GM18519 (cell line): Measurements from ENCODE around the gene TMEM17.

Source experiments
- ATAC-seq: cut with Tn5 transposase; IDR thresholded peaks from one replicate; pipeline ENCODE4 v1.9.1; 2021; ENCODE audit warnings: mild to moderate bottlenecking, moderate library complexity; ENCODE audit not compliant: unreplicated experiment, low FRiP score

TMEM17 gene

GRCh38 chr2:62474176-62474575 lies 31.8 kb downstream of the TMEM17 start:
- ATAC-seq: no peak

DNA sequence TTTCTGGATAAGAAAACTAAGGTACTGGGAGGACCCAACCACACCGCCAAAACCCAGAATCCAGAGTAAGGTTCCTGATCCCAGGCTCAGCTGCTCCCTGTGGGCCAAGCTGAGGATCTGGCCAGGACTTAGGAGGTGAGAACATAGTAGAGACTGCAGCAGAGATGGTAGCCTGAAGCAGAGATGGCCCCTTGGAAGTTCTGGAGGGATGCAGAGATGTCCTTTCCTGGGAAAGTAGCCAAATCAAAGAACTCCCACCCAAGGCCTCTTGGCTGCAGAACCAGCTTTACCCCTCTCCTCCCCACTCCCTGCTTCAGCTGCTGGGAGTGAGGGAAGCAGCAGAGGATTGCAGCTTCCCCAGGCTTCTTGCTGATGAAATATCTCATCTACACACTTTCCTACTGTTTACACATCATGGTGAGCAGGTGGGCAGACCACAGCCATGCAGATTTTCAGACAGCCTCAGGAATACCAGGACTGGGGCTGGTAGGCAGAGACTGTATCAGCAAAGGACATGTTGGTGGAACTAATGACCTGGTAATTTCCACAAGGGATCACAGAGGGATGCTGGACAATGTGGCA lies 32.7 kb downstream of the TMEM17 start:
- no peak for ATAC-seq

DNA sequence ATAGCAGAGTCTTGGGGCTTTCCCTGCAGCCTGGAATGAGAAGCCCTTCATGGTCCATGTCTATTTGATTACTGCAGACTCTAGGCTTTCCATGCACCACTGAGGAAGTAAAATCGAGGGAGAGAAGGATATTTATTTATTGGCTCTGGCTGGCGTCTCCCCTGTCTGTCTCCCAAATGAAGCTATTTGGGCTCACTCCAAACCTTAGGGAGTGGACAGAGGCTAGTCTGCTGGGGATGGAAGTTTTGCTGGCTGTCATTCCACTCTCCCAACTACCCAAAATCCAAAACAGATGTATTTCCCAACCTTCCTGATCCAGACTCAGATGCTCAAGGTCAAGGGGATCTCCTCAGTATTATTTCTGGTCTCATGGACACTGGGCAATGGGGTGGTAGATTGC lies 33.7 kb downstream of the TMEM17 start:
- ATAC-seq: no peak

DNA sequence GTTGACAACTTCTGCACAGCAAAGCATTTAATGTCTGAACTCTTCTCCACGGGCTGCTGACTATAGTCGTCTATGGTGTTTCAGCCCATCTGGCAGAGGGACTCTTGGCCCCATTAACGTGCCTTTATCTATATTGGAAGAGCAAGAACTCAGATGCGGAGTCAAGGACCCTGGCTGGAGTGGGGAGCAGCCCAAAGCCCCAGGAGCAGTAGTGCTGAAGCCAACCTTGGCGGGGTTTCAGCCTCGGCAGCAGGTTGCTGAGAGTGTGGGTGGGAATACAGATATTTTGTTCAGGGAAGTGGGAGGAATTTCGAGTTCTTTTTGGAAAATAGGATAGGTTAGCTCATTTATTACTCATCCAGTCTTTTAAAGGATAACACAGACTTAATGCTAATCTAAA lies 34.2 kb downstream of the TMEM17 start:
- no peak for ATAC-seq

DNA sequence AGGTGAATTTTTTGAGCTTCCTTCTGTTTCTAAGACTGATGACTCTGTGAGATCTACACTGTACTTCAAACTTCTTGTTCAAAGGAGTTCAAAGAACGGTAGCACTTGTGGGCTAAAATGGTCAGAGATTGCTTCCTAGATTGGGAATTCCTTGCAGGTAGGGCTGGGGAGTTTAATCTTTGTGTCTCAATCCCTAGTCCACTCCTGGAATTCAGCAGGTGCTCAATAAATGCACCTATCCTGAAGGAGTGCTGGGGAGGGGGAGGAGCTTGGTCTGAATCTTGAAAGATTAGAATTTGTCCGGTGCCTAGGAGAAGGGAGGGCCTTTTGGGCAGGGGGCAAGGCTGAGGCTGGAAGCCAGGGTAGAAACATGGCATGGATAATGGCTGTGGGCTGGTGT lies 34.6 kb downstream of the TMEM17 start:
- ATAC-seq: no peak

DNA sequence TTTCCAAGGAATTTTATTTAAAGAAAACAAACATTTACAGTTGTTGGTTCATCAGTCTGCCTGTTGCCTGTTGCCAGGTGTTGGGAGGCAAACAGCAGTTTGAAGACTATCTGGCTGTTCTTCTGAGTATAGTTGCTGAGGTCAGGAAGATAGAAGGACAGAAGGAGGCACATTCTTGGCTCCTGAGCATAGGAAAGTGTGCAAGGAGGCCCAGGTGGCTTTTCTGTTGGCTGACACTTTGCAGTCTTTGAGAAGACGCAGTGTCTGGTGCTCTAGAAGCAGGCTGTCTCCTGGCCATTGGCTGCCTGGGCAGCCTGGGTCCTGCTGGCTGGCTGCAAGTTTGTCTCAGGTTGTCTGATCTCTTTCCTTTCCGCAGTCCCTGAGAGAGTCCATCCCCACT lies 36.4 kb downstream of the TMEM17 start:
- ATAC-seq: no peak

GRCh38 chr2:62469114-62469513 lies 36.9 kb downstream of the TMEM17 start:
- ATAC-seq: no peak

DNA sequence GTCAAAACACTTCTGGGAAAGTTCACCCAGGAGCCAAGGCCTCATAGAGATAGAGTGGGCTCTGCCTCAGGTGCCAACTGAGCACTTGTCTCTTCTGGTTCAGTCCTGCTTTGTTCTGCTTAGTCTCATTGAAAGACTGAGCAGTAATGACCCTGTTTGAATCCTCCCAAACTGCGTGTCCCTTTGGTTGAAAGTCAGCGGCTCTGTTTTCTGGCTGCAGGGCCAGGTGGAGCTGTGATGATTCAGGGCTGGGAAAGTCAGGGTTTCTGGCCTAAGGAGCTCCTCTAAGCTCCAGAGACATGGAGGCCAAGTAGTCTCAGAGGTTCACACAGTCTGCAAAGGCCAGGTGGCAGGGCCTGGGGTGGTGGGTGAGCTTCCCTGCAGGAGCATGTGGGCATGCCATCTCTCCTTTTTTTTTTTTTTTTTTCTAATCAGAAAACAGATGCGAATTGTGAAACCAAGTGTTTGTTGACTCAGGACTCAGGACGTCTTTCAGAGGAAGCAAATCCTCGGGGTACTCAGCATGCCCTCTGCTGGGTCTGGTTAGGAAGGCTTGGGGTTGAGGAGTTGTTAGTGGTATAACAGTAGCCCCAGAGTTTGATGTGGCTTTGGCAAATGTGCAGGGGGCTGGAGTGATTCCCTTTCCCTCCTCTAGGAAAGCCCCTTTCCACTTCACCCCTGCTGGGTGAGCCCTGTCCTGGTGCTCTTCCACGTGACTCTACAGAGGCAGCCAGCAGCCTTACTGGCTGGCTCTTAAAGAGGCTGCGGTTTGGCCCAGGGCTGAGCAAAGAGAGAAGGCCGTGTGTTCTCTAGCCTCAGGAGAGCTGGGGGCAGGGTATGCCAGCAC lies 38.3 kb downstream of the TMEM17 start:
- no peak for ATAC-seq

DNA sequence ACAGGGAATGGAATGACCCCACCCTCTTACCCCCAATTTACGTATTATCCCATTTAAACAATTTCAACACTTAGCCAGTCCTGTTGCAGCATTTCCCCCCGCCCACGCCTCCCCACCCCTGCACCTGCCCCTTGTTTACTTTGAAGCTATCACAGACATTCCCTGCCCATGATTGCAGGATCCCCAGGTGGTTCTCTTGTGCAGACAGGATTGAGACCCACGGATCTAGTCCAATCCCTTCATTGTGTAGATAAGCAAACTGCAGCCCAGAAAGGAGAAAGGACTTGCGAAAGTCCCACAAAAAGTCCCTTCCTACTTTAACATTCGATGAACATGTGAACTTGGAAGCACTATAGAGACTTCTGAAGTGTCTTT lies 38.9 kb downstream of the TMEM17 start:
- no peak for ATAC-seq

DNA sequence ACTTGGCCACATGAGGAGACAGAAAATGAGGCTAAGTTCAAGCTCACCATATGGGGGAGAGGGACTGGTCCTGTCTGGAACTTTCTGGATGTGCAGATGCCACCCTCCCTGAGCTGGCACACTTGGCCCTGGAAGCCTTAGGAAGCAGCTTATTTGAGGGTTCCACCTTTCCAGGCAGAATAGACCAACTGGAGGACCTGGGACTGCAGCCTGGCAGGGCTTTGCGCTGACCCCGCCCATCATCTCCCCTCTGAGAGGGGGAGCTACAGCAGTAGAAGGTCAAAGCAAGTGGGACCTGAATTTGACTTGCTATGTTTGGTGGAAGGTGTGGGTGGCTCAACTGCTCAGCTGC lies 39.5 kb downstream of the TMEM17 start:
- ATAC-seq: no peak

GRCh38 chr2:62465741-62466502 lies 40.1 kb downstream of the TMEM17 start:
- ATAC-seq: no peak

GRCh38 chr2:62465039-62465740 lies 40.8 kb downstream of the TMEM17 start:
- no peak for ATAC-seq

DNA sequence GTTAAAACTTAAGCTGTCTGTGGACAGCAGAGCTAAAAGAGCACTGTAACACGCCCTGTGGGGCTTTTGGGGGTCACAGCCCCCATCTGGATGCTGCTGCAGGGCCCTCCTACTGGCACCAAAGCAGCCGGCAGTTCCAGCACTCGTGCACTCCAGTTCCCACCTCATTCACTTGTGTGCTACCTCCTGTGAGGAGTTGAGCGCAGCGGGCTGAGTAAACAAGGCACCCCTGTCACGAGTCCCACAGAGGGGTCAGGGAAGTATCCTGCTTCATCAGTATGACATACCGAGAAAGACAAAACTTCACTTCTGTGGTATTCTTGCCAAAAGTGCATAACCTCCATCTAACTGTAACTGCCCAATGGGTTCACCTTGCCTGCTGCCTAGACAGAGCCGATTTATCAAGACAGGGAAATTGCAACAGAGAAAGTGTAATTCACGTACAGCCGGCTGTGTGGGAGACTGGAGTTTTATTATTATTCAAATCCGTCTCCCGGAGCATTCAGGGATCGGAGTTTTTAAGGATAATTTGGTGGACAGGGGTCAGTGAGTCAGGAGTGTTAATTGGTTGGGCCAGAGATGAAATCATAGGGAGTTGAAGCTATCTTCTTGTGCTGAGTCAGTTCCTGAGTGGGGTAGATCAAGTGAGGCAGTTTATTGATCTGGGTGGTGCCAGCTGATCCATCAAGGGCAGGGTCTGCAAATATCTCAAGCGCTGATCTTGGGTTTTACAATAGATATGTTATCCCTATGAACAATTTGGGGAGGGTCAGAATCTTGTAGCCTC lies 41.6 kb downstream of the TMEM17 start:
- ATAC-seq: no peak

- ATAC-seq: no peak
These were observed 43.8 kb downstream of the TMEM17 start for GRCh38 chr2:62462211-62462610.

DNA sequence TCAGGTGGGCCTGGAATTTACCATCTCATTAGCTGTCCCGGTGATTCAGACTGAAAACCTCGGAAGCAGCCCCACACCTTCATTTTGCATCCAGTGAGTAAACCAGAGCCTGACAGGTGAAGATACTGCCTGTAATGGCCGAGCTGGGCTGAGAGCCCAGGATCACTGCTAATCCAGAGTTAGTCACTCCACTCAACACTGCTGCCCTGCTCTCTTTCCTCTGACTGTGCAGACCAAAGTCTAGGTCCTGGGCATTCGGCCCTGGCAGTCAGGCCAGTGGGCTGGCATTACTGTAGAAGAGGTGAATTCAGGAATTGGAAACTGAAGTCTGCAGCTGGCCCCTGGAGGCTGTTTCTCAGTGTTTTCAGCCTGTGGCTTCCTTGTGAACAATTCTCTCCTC lies 44.3 kb downstream of the TMEM17 start:
- ATAC-seq: no peak

DNA sequence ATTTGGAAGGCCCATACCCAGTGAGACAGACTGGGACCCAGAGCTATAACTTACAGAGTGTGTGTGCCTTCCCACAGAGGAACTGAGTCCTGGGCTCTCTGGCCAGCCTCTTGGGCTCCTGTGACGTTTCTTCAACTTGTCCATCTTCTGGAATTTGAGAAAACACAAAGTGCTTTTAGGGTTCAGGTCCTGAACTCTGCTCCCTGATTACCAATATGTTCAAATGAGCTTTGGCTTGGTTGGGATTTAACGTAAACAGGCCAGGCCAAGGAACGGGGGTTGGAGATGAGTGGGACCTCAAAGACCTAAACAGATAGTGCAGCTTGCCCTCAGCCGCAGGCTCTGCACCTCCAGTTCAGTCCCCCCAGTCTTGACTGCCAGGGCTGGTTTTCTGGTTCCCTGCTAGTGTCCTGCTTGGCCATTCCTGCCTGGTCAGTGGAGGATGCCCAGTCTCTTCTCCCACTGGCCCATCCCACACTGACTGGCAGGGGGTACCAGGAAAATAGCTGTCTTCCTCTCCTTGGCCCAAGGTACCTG lies 44.9 kb downstream of the TMEM17 start:
- no peak for ATAC-seq

GRCh38 chr2:62460175-62460574 lies 45.8 kb downstream of the TMEM17 start:
- no peak for ATAC-seq

DNA sequence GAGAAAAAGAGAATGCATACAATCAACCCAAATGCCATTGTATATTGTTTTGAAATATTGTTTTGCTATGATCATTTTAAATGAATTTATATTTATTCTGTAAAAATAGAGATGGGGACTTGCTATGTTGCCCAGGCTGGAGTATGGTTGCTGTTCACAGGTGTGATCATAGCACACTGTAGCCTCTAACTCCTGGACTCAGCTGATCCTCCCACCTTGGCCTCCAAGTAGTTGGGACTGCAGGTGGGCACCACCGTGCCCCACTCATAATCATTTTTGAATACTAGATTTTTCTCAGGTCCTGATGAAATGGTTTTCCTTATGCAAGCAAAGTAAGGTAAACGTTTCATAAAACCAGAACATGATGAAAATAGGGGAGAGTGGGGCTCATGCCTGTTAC lies 46.3 kb downstream of the TMEM17 start:
- ATAC-seq: no peak

DNA sequence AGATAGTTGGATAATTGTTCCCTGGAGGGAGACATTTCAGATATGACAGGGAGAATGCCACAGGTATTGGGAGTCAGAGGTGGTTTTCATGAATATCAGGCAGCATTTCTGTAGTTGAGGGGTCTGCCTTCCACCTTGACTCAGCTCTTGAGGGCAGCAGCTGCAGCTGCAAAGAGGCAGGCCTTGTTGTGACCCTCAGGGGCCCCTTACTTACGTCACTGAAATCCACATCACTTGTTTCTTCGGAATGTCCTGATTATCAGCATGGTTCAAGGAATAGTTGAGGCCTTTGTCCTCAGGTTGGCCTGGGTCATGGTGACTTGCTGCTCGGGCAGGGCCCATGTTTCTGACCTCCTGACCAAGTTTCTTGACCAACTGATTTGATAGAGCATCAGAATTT lies 46.9 kb downstream of the TMEM17 start:
- ATAC-seq: no peak

DNA sequence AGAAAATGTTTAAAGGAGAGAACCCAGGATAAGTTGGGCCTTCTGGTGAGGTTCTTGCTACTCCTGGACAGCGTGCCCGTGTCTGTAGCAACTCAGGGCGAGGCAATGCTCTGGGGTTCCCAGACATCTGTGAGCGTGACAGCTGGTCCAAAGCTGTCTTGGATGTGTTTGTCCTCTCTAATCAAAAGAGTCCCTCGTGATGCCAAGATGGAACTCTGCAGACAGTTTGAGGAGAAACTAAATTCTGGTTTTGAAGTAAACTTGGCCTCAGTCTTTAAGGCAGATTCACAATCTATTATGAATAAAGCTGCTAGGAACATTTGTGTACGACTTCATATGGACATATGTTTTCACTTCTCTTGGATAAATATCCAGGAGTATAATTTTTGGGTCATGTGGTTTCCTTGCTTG lies 47.3 kb downstream of the TMEM17 start:
- ATAC-seq: no peak
